GM19328 (cell line): ENCODE measurements around the gene EFHD1.

Source experiments
- ATAC-seq: cut with Tn5 transposase; IDR thresholded peaks from one replicate; pipeline ENCODE4 v1.9.1; 2021; ENCODE audit warnings: mild to moderate bottlenecking, moderate library complexity; ENCODE audit not compliant: unreplicated experiment

EFHD1 gene

GRCh38 chr2:232633413-232634205 is at the start of gene EFHD1:
EFHD1 (plus strand) TSS chr2:232633604; CDS start chr2:232633705, 101 bp downstream.
- no peak for ATAC-seq

GRCh38 chr2:232584238-232584637 is 49.2 kb upstream of the EFHD1 start:
- no peak for ATAC-seq

- ATAC-seq, result no peak
Measured at GRCh38 chr2:232586943-232587505, 46.4 kb upstream of the EFHD1 start.

- no peak for ATAC-seq
Measured at GRCh38 chr2:232587512-232587911, 45.9 kb upstream of the EFHD1 start.

- ATAC-seq, result no peak
Measured at GRCh38 chr2:232588031-232588430, 45.4 kb upstream of the EFHD1 start.

GRCh38 chr2:232588680-232589585 is 44.5 kb upstream of the EFHD1 start:
- ATAC-seq, result no peak

GRCh38 chr2:232592772-232593395 is 40.5 kb upstream of the EFHD1 start:
- ATAC-seq, result no peak

GRCh38 chr2:232593982-232594381 is 39.4 kb upstream of the EFHD1 start:
- no peak for ATAC-seq

- ATAC-seq, result no peak
Measured at GRCh38 chr2:232597362-232598079, 35.9 kb upstream of the EFHD1 start.

GRCh38 chr2:232598293-232598692 is 35.1 kb upstream of the EFHD1 start:
- no peak for ATAC-seq

- no peak for ATAC-seq
Measured at GRCh38 chr2:232600053-232600773, 33.2 kb upstream of the EFHD1 start.

- ATAC-seq, result no peak
Measured at GRCh38 chr2:232603283-232603682, 30.1 kb upstream of the EFHD1 start.

- ATAC-seq, result no peak
Measured at GRCh38 chr2:232604535-232604934, 28.9 kb upstream of the EFHD1 start.

GRCh38 chr2:232607011-232607410 is 26.4 kb upstream of the EFHD1 start:
- no peak for ATAC-seq

- no peak for ATAC-seq
Measured at GRCh38 chr2:232609607-232610006, 23.8 kb upstream of the EFHD1 start.

- ATAC-seq, result no peak
Measured at GRCh38 chr2:232610081-232610480, 23.3 kb upstream of the EFHD1 start.

GRCh38 chr2:232611061-232611460 is 22.3 kb upstream of the EFHD1 start:
- no peak for ATAC-seq

- no peak for ATAC-seq
Measured at GRCh38 chr2:232611559-232612218, 21.7 kb upstream of the EFHD1 start.

GRCh38 chr2:232613538-232614134 is 19.8 kb upstream of the EFHD1 start:
- ATAC-seq, result no peak
